Type B pancreatic cell (in vitro differentiated cells): Measurements from ENCODE around the gene NT5C. TPM values are rescaled to one million over a fixed set of nuclear protein-coding genes. Genes with fewer than 3 reads are reported as not detected.
"Not testable (repeated sequence)": the region's sequence is repeated elsewhere in the genome, so short reads cannot be mapped to it uniquely, and the experiment has no call there.

Source experiments
- DNase-seq: peaks from one replicate; pipeline ENCODE4 v3.0.0; 2021; ENCODE audit warnings: mixed read lengths; ENCODE audit not compliant: unreplicated experiment; ENCODE audit errors: extremely low spot score
- H3K27ac Mint-ChIP-seq: 2 replicates; pipeline ENCODE4 v1.8.0; 2021; ENCODE audit warnings: mild to moderate bottlenecking, mixed read lengths
- H3K27me3 Mint-ChIP-seq: 2 replicates; pipeline ENCODE4 v1.8.0; 2021; ENCODE audit warnings: mixed read lengths
- H3K36me3 Mint-ChIP-seq: 2 replicates; pipeline ENCODE4 v1.8.0; 2021; ENCODE audit warnings: mixed read lengths
- H3K4me1 Mint-ChIP-seq: one replicate; pipeline ENCODE4 v1.8.0; 2021; ENCODE audit warnings: mixed read lengths; ENCODE audit not compliant: unreplicated experiment
- H3K4me3 Mint-ChIP-seq: 2 replicates; pipeline ENCODE4 v1.8.0; 2021; ENCODE audit warnings: mild to moderate bottlenecking, mixed read lengths
- H3K9me3 Mint-ChIP-seq: 2 replicates; pipeline ENCODE4 v1.8.0; 2021; ENCODE audit warnings: mixed read lengths
- total RNA-seq: library from RNA; stranded (reverse); gene quantifications from 2 replicates; pipeline ENCODE4 v1.2.1, GENCODE V29; 2021; ENCODE audit warnings: low replicate concordance
- TF ChIP-seq, protein P1 (sequence below): fragments of 200-600 bp; sonication (generic); conservative IDR thresholded peaks from 2 replicates; pipeline ENCODE4 v1.5.0; 2021; ENCODE audit warnings: antibody characterized with exemption, mild to moderate bottlenecking

Gene NT5C
- total RNA-seq, 1 donor from 2014 or later = 40.7 TPM

DNA sequence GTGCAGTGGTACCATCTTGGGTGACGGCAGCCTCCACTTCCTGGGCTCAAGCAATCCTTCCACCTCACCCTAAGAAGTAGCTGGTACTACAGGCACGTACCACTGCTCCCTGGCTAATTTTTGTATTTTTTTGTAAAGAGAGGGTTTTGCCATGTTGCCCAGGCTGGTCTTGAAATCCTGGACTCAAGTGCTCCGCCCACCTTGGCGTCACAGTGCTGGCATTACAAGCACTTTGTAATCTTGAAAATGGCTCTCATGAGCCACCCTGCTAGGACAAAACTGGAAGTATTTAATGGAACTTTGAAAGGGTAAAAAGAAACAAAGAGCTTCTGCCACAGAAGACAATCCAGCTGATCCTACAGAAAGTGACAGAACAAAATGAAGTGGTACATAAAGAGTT is 42.0 kb upstream of the NT5C start:
- Mint-ChIP-seq H3K27me3 (no peaks in the 10 kb centered on the region), H3K27ac (no peak overlapping the region), H3K9me3 (no peaks in the 10 kb centered on the region), H3K4me1 (peaks cover 5% of the 10 kb centered on the region), H3K36me3 (peaks cover 18% of the 10 kb centered on the region), H3K4me3 (no peak overlapping the region)
- no peak for DNase-seq
- TF ChIP-seq, protein P1, sequence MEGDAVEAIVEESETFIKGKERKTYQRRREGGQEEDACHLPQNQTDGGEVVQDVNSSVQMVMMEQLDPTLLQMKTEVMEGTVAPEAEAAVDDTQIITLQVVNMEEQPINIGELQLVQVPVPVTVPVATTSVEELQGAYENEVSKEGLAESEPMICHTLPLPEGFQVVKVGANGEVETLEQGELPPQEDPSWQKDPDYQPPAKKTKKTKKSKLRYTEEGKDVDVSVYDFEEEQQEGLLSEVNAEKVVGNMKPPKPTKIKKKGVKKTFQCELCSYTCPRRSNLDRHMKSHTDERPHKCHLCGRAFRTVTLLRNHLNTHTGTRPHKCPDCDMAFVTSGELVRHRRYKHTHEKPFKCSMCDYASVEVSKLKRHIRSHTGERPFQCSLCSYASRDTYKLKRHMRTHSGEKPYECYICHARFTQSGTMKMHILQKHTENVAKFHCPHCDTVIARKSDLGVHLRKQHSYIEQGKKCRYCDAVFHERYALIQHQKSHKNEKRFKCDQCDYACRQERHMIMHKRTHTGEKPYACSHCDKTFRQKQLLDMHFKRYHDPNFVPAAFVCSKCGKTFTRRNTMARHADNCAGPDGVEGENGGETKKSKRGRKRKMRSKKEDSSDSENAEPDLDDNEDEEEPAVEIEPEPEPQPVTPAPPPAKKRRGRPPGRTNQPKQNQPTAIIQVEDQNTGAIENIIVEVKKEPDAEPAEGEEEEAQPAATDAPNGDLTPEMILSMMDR = no peak

DNA sequence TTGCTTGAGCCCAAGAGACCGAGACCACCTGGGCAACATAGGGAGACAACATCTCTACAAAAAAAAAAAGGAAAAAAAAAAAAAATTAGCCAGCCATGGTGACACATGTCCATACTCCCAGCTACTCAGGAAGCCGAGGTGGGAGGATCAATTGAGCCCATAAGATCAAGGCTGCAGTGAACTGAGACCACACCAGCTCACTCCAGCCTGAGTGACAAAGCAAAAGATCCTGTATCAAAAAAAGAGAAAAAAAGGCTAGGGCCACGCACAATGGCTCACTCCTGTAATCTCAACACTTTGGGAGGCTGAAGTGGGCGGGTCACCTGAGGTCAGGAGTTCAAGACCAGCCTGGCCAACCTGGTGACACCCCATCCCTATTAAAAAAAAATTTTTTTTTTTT is 37.5 kb upstream of the NT5C start:
- H3K9me3 Mint-ChIP-seq = no peaks in the 10 kb centered on the region
- H3K27me3 Mint-ChIP-seq = no peaks in the 10 kb centered on the region
- H3K4me3 Mint-ChIP-seq = no peak overlapping the region
- peaks cover 13% of the 10 kb centered on the region for H3K36me3 Mint-ChIP-seq
- TF ChIP-seq, protein P1 = no peak
- no peak for DNase-seq
- H3K4me1 Mint-ChIP-seq = peaks cover 5% of the 10 kb centered on the region
- no peak overlapping the region for H3K27ac Mint-ChIP-seq

DNA sequence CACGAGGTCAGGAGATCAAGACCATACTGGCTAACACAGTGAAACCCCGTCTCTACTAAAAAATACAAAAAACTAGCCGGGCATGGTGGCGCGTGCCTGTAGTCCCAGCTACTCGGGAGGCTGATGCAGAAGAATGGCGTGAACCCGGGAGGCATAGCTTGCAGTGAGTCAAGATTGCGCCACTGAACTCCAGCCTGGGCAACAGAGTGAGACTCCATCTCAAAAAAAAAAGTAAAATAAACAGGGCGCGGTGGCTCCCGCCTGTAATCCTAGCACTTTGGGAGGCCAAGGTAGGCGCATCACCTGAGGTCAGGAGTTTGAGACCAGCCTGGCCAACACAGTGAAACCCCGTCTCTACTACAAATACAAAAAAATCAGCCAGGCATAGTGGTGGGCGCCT is 33.1 kb upstream of the NT5C start:
- H3K4me3 Mint-ChIP-seq, H3K27me3 Mint-ChIP-seq, H3K27ac Mint-ChIP-seq, DNase-seq, H3K36me3 Mint-ChIP-seq, H3K9me3 Mint-ChIP-seq, H3K4me1 Mint-ChIP-seq: not testable (repeated sequence)

DNA sequence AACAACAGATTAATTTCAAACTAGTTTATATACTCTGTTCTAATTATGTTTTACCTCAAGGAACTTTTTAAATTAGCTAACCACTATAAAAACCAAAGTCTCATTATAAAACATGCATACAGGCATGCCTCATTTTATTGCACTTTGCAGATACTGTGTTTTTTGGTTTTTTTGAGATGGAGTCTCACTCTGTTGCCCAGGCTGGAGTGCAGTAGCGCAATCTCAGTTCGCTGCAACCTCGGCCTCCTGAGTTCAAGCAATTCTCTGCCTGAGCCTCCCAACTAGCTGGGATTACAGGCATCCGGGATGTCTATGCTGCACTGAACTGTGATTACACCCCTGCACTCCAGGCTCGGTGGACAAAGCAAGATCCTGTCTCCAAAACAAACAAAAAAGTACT is 31.5 kb upstream of the NT5C start:
- Mint-ChIP-seq H3K4me3 (no peak overlapping the region), H3K9me3 (no peaks in the 10 kb centered on the region), H3K4me1 (no peaks in the 10 kb centered on the region), H3K27me3 (no peaks in the 10 kb centered on the region), H3K27ac (no peak overlapping the region), H3K36me3 (peaks cover 7% of the 10 kb centered on the region)
- DNase-seq = no peak
- TF ChIP-seq, protein P1 = no peak

DNA sequence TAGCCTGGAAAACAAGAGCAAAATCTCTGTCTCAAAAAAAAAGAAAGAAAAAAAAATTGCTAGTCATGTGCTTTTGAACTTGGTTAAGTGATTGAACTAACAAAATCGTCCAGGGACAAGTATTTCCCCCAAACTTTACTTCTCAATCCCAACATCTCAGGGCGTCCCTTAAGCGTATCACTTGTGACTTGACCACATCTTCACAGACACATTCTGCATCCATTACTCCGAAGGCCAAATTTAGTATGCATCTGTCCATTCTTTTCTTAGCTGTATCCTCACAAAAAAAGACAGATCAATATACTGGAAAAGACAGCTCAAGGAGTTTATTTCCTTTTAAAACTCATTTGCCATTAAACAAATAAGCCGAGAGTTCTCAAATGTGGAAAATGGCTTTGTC is 28.7 kb upstream of the NT5C start:
- TF ChIP-seq, protein P1 = no peak
- no peak for DNase-seq
- Mint-ChIP-seq H3K4me1 (no peaks in the 10 kb centered on the region), H3K4me3 (no peak overlapping the region), H3K27ac (no peak overlapping the region), H3K27me3 (no peaks in the 10 kb centered on the region), H3K36me3 (peaks cover 7% of the 10 kb centered on the region), H3K9me3 (no peaks in the 10 kb centered on the region)

DNA sequence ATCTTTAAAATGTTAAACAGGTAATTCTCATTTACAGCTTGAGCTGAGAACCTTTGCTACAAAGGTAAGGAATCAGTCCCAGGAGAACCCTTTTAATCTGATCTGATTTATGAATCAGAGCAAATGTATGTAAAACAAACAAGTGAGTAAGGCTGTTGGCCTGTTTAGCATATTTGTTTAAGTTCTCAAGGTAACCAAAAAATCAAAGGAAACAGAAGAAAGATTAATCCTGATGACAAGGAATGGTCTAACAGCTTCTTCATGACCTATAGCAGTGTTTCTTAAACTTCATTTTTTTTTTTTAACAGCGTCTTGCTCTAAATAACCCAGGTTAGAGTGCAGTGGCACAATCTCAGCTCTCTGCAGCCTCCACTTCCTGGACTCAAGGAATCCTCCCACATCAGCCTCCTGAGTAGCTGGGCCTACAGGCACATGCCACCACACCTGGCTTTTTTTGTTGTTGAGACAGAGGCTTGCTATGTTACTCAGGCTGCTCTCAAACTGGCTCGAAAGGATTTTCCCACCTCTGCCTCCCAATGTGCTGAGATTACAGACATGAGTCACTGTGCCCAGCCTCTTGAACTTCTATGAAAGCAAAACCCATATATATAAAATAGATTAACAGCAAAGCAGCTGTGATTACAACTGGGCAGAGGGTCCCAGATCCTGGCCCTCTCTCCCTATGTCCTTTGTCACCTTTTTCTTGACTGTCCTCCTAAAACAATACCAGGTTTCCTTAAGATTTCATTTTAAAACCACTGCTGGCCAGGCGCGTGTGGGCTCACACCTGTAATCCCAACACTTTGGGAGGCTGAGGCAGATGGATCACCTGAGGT is 27.9 kb upstream of the NT5C start:
- peaks cover 4% of the 10 kb centered on the region for H3K4me1 Mint-ChIP-seq
- H3K27ac Mint-ChIP-seq = peak overlapping the region; percentile 93
- H3K36me3 Mint-ChIP-seq = peaks cover 9% of the 10 kb centered on the region
- no peak for DNase-seq
- H3K9me3 Mint-ChIP-seq = no peaks in the 10 kb centered on the region
- no peak overlapping the region for H3K4me3 Mint-ChIP-seq
- TF ChIP-seq, protein P1 = no peak
- peaks cover 2% of the 10 kb centered on the region for H3K27me3 Mint-ChIP-seq

DNA sequence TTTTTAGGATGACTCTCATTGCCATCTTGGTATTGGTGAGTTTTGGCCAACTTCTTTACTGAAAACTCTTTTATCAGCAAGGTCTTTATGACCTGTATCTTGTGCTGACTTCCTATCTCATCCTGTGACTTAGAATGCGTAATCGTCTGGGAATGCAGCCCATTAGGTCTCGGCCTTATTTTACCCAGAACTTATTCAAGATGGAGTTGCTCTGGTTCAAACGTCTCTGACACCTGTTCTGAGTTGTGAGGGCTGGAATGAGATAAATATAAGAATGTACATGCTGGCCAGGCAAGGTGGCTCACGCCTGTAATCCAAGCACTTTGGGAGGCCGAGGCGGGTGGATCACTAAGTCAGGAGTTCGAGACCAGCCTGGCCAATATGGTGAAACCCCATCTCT is 26.9 kb upstream of the NT5C start:
- H3K4me1 Mint-ChIP-seq, H3K27ac Mint-ChIP-seq, DNase-seq: not testable (repeated sequence)

More for the DNA sequence above, 26.9 kb upstream of the NT5C start:
- H3K27me3 Mint-ChIP-seq, H3K36me3 Mint-ChIP-seq, H3K9me3 Mint-ChIP-seq, H3K4me3 Mint-ChIP-seq: not testable (repeated sequence)
